ENCODE measurements around the gene RPS6KC1. TPM values are rescaled to one million over a fixed set of nuclear protein-coding genes. Genes with fewer than 3 reads are reported as not detected.

RPS6KC1 gene
- total RNA-seq, 2 donors from 2014 or later: 13.7 to 48.5 TPM

- H3K4me3 ChIP-seq: no peak overlapping the region
- TF ChIP-seq, protein P1, sequence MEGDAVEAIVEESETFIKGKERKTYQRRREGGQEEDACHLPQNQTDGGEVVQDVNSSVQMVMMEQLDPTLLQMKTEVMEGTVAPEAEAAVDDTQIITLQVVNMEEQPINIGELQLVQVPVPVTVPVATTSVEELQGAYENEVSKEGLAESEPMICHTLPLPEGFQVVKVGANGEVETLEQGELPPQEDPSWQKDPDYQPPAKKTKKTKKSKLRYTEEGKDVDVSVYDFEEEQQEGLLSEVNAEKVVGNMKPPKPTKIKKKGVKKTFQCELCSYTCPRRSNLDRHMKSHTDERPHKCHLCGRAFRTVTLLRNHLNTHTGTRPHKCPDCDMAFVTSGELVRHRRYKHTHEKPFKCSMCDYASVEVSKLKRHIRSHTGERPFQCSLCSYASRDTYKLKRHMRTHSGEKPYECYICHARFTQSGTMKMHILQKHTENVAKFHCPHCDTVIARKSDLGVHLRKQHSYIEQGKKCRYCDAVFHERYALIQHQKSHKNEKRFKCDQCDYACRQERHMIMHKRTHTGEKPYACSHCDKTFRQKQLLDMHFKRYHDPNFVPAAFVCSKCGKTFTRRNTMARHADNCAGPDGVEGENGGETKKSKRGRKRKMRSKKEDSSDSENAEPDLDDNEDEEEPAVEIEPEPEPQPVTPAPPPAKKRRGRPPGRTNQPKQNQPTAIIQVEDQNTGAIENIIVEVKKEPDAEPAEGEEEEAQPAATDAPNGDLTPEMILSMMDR (IDR thresholded peaks at IDR 0.05): peak in 3 of 7 experiments; percentile 18 to 22 (median 18)
- no peak for TF ChIP-seq POLR2A (IDR thresholded peaks at IDR 0.05)
- no peaks in the 10 kb centered on the region for H3K27me3 ChIP-seq
- intact Hi-C loops (cut with DNase I): no loop called here
- no peak for DNase-seq
- no peaks in the 10 kb centered on the region for H3K9me3 ChIP-seq
- peak; percentile 50 for ATAC-seq
- peak overlapping the region in 1 of 4 donors; percentile 46 for H3K27ac ChIP-seq
- peaks cover 16% of the 10 kb centered on the region for H3K4me1 ChIP-seq
- no peaks in the 10 kb centered on the region for H3K36me3 ChIP-seq (replicated peaks in 1 of 2; ENCODE audit: insufficient read depth in 1 of 2, low read depth in 2 of 2)
These were observed 81.0 kb downstream of the RPS6KC1 start for GRCh38 chr1:213131851-213132655.

DNA sequence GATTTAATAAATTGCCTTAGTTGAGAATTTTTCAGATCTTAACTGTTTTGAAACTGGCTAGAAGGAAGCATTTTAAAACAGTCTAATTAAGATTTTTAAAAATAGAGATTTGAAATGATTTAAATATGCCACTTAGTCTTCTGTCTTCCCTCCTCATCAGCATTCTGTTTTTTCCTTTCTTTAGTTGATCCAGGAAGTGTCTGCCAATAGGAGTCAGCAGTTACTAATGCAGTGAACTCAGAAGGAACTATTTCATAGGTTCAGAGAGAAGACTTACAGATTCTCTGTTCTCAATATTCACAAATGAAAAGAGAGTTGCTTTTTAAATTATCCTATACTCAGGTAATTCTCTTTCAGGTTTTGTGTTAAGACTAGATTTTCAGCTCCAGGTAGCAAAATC, 84.5 kb downstream of the RPS6KC1 start:
- H3K36me3 ChIP-seq (replicated peaks in 1 of 2; ENCODE audit: insufficient read depth in 1 of 2, low read depth in 2 of 2): no peaks in the 10 kb centered on the region
- peaks cover 16% of the 10 kb centered on the region for H3K4me1 ChIP-seq
- DNase-seq (no peak), ATAC-seq (no peak)
- H3K4me3 ChIP-seq: no peak overlapping the region
- H3K27ac ChIP-seq: peak overlapping the region in 1 of 4 donors; percentile 13
- H3K27me3 ChIP-seq: no peaks in the 10 kb centered on the region
- TF ChIP-seq, protein P1 (IDR thresholded peaks at IDR 0.05): no peak
- no peak for TF ChIP-seq POLR2A (IDR thresholded peaks at IDR 0.05)
- intact Hi-C loops (cut with DNase I): no loop called here
- no peaks in the 10 kb centered on the region for H3K9me3 ChIP-seq

DNA sequence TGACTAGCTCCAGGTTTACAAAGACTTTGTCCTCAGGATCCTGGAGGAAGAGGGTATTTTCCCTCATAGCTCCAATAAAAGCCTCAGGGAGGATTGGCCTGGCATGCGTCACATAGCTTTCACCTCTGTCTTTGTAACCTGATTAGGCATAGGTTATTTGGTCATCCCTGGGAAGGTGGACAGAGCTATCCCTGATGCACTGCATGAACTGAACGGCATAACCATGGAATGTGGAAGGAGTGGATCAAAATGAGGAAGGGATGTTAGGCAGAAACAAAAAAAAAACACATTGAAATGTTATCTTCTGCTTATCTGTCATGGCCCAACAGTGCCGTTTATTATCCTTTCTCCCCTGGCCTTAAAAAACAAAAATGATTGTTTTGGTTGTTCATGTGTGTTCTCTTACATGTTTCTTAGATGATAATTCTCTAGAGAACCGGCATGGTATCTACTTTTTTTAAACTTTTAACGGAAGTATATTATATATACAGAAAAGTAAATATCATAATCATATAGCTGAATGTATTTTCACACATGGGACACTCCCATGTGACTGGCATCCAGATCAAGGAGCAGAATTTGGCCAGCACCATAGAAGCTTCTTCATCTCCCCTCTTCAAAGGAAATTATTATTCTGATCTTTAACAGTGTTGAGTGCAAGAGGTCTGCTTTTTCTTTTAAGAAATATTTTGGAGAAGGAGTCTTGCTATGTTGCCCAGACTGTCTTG, 85.3 kb downstream of the RPS6KC1 start:
- TF ChIP-seq, protein P1 (IDR thresholded peaks at IDR 0.05): no peak
- TF ChIP-seq POLR2A (IDR thresholded peaks at IDR 0.05): no peak
- Histone ChIP-seq H3K27ac (no peak overlapping the region), H3K4me1 (peaks cover 16% of the 10 kb centered on the region), H3K9me3 (no peaks in the 10 kb centered on the region), H3K27me3 (no peaks in the 10 kb centered on the region), H3K4me3 (no peak overlapping the region), H3K36me3 (replicated peaks in 1 of 2; ENCODE audit: insufficient read depth in 1 of 2, low read depth in 2 of 2) (no peaks in the 10 kb centered on the region)
- intact Hi-C loops (cut with DNase I): no loop called here
- 65 to 68% methylated on average over 5 of the region's 5 CpGs for WGBS, 2 donors
- DNase-seq (no peak), ATAC-seq (no peak)

GRCh38 chr1:213138391-213138790, 87.3 kb downstream of the RPS6KC1 start:
- no peaks in the 10 kb centered on the region for H3K9me3 ChIP-seq
- TF ChIP-seq, protein P1 (IDR thresholded peaks at IDR 0.05): no peak
- no peak for TF ChIP-seq POLR2A (IDR thresholded peaks at IDR 0.05)
- no peak for DNase-seq
- no peaks in the 10 kb centered on the region for H3K27me3 ChIP-seq
- no peak overlapping the region for H3K27ac ChIP-seq
- WGBS, 2 donors: 90% methylated on average over 4 of the region's 4 CpGs
- H3K4me3 ChIP-seq: no peak overlapping the region
- H3K4me1 ChIP-seq: peaks cover 5% of the 10 kb centered on the region
- ATAC-seq: no peak
- intact Hi-C loops (cut with DNase I): no loop called here
- no peaks in the 10 kb centered on the region for H3K36me3 ChIP-seq (replicated peaks in 1 of 2; ENCODE audit: insufficient read depth in 1 of 2, low read depth in 2 of 2)
